ENCODE data around the gene CHRFAM7A.
A peak's percentile ranks its signal among the peaks of the same experiment; 100 is the strongest.
"Not testable (repeated sequence)": the region's sequence is repeated elsewhere in the genome, so short reads cannot be mapped to it uniquely, and the experiment has no call there.

CHRFAM7A gene

DNA sequence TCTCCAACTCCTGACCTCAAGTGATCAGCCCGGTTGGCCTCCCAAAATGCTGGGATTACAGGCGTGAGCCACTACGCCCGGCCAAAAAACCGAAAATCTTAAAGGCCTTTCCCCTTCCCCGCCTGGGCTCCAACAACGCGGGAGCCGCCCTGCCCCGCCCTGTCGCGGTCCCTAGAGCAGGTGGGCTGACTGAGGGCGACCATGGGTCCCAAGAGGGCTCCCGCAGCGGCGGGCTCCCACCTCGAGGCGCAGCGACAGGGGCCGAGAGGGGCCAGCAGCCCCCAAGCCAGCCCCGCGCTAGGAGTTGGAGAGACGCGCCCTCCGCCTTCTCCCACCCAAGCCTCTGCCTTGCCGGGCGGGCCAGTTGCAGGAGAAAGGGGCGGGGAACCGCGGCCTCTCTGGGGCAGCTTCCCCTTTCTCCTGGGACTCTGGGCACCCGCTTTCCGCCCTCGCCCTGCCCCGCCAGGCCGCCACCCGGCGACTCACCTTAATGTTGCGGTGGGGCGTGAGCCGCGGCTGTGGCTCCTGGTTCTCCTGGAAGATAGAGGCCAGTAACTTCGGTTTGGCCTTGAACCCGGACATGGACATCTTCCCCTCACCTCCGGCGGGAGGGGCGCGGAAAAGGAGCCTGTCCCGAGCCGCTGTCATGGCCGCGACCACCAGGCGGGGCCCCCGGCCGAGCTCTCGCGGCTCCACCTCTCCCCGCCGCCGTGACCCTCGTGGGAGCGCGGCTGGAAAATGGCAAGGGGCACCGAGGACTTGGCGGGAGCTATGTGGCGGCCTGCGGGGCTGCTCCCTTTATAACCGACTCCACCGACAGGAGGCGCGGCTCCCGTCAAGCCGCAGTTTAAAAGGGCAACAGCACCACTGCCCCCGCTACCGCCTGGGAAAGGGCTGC is at the start of gene CHRFAM7A:
TSS of gene CHRFAM7A (minus strand) at position 775 of the 898 bp plus-strand sequence. CDS start 10,189 bp downstream, outside the sequence.
- DNase-seq; H3K4me2 ChIP-seq (ENCODE audit: insufficient read depth, low read length); H3K27ac ChIP-seq (ENCODE audit: low read length); H3K4me1 ChIP-seq (ENCODE audit: insufficient read depth, low read length); H2AFZ ChIP-seq (ENCODE audit: low read depth, low read length); H3K79me2 ChIP-seq (ENCODE audit: insufficient read depth, low read length); H4K20me1 ChIP-seq (ENCODE audit: insufficient read depth, low read length); H3K27me3 ChIP-seq (ENCODE audit: insufficient read depth, low read length, poor library complexity); H3K9me3 ChIP-seq (ENCODE audit: insufficient read depth, low read length, severe bottlenecking); H3K4me3 ChIP-seq (ENCODE audit: low read depth in 1 of 2, low read length in 2 of 2); H3K9ac ChIP-seq (ENCODE audit: low read depth, low read length); H3K36me3 ChIP-seq (ENCODE audit: insufficient read depth, low read length): not testable (repeated sequence)
- peak; percentile 70 for ATAC-seq (ENCODE audit: insufficient read depth, low read depth)

DNA sequence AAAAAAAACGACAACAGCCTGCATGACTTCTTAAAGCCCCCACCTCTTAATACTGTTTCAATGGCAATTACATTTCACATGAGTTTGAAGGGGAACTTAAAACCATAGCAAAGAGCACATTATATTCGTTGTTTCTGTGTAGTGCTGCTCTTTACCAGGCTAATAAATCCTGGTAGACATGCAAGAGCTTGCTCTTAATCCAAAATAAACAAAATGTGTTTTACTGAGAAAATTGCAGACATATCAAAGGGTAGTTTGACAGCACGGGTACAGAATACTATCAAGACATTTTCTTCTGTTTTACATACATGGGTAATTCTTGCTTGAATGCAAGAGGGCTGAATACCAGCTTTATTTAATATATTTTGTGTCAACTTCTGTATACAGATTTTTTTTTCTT is 45.0 kb upstream of the CHRFAM7A start:
- not testable (repeated sequence) for H4K20me1 ChIP-seq (ENCODE audit: insufficient read depth, low read length); H3K79me2 ChIP-seq (ENCODE audit: insufficient read depth, low read length); H3K4me1 ChIP-seq (ENCODE audit: insufficient read depth, low read length); H3K9me3 ChIP-seq (ENCODE audit: insufficient read depth, low read length, severe bottlenecking); H3K4me2 ChIP-seq (ENCODE audit: insufficient read depth, low read length); H3K4me3 ChIP-seq (ENCODE audit: low read depth in 1 of 2, low read length in 2 of 2); H2AFZ ChIP-seq (ENCODE audit: low read depth, low read length); H3K27me3 ChIP-seq (ENCODE audit: insufficient read depth, low read length, poor library complexity); H3K27ac ChIP-seq (ENCODE audit: low read length); ATAC-seq (ENCODE audit: insufficient read depth, low read depth); H3K9ac ChIP-seq (ENCODE audit: low read depth, low read length); DNase-seq; H3K36me3 ChIP-seq (ENCODE audit: insufficient read depth, low read length)

DNA sequence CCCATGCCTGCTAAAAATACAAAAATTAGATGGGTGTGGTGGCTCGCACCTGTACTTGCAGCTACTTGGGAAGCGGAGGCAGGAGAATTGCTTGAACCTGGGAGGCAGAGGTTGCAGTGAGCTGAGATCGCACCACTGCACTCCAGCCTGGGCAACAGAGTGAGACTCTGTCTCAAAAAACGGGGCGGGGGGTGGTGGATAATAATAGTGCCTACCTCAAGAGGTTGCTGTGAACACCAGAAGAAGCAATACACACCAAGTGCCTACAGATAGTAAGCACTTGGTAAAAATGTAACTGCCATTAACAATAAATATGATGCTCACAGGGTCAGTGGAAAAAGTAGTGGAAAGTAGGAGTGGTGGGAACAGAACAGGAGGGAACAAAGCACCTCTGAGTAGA is 42.5 kb upstream of the CHRFAM7A start:
- H3K36me3 ChIP-seq (ENCODE audit: insufficient read depth, low read length); H4K20me1 ChIP-seq (ENCODE audit: insufficient read depth, low read length); H3K27ac ChIP-seq (ENCODE audit: low read length); H3K4me2 ChIP-seq (ENCODE audit: insufficient read depth, low read length); H3K79me2 ChIP-seq (ENCODE audit: insufficient read depth, low read length); H3K4me1 ChIP-seq (ENCODE audit: insufficient read depth, low read length); H3K9ac ChIP-seq (ENCODE audit: low read depth, low read length); H2AFZ ChIP-seq (ENCODE audit: low read depth, low read length); ATAC-seq (ENCODE audit: insufficient read depth, low read depth); H3K27me3 ChIP-seq (ENCODE audit: insufficient read depth, low read length, poor library complexity); DNase-seq; H3K9me3 ChIP-seq (ENCODE audit: insufficient read depth, low read length, severe bottlenecking); H3K4me3 ChIP-seq (ENCODE audit: low read depth in 1 of 2, low read length in 2 of 2): not testable (repeated sequence)

DNA sequence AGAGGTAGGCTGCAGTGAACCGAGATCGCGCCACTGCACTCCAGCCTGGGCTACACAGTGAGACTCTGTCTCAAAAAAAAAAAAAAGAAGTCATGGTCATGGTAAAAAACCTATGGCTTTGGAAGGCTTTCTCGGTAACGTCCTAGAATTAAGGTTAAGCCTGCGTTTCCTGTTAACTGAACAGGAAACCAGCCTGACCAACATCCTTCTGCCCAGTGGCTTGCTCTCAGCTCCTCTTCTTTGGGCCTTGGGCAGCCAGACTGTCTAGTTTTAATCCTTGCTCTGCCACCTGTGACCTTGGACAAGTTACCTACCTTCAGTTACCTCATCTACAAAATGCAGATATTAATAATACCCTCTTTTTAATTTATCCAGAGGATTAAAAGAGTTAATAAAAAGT is 27.4 kb upstream of the CHRFAM7A start:
- H3K4me1 ChIP-seq (ENCODE audit: insufficient read depth, low read length); H3K79me2 ChIP-seq (ENCODE audit: insufficient read depth, low read length); H3K27me3 ChIP-seq (ENCODE audit: insufficient read depth, low read length, poor library complexity); H3K36me3 ChIP-seq (ENCODE audit: insufficient read depth, low read length); DNase-seq; H3K9ac ChIP-seq (ENCODE audit: low read depth, low read length); H3K27ac ChIP-seq (ENCODE audit: low read length); H3K9me3 ChIP-seq (ENCODE audit: insufficient read depth, low read length, severe bottlenecking); H3K4me2 ChIP-seq (ENCODE audit: insufficient read depth, low read length); H2AFZ ChIP-seq (ENCODE audit: low read depth, low read length); H3K4me3 ChIP-seq (ENCODE audit: low read depth in 1 of 2, low read length in 2 of 2); ATAC-seq (ENCODE audit: insufficient read depth, low read depth); H4K20me1 ChIP-seq (ENCODE audit: insufficient read depth, low read length): not testable (repeated sequence)

DNA sequence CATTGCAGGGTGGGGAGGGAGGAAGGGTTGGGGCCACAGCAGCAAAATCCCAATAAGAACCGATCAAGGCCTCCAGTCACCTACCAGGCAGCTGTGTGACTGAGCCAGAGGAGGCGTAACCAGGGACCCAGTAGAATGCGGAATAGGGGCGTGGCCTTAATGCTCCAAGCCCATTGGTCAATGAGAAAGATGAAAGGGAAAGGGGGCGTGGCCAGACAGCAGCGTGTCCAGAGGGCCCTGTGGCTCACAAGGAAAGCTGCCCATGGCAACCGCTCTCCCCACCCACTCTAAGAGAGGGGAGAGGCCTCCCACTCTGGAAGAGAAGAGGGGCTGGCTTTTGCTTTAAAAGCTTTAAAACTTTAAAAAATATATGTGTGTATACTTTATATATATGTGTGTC is 20.8 kb upstream of the CHRFAM7A start, which contains the start of gene GOLGA8R:
TSS of gene GOLGA8R (minus strand) at position 101 of the 400 bp plus-strand sequence. CDS start at position 3, 98 bp downstream.
- H3K27me3 ChIP-seq (ENCODE audit: insufficient read depth, low read length, poor library complexity); DNase-seq; H3K36me3 ChIP-seq (ENCODE audit: insufficient read depth, low read length); H3K4me2 ChIP-seq (ENCODE audit: insufficient read depth, low read length); ATAC-seq (ENCODE audit: insufficient read depth, low read depth); H3K9me3 ChIP-seq (ENCODE audit: insufficient read depth, low read length, severe bottlenecking); H2AFZ ChIP-seq (ENCODE audit: low read depth, low read length); H3K79me2 ChIP-seq (ENCODE audit: insufficient read depth, low read length); H3K4me1 ChIP-seq (ENCODE audit: insufficient read depth, low read length); H3K27ac ChIP-seq (ENCODE audit: low read length); H3K9ac ChIP-seq (ENCODE audit: low read depth, low read length); H3K4me3 ChIP-seq (ENCODE audit: low read depth in 1 of 2, low read length in 2 of 2); H4K20me1 ChIP-seq (ENCODE audit: insufficient read depth, low read length): not testable (repeated sequence)

DNA sequence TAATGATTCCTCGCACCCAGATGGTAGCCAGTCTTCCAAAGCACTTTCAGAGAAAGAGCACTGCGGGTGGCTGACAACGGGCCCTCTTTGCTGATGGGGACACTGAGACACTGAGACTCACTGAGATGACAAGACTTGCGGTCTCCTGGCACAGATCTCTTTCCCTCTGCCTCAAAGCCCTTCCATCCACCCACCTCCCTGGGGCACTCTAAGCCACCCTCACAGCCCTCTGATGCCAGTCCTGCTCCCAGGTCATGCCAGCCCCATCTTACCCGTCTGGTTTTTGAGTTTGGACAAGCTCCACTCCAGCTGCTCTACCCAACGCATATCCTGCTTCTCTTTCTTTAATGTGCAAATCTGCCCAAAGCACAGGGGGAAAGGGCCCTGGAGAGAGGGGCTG is 14.3 kb upstream of the CHRFAM7A start:
- not testable (repeated sequence) for H3K27ac ChIP-seq (ENCODE audit: low read length); H3K4me3 ChIP-seq (ENCODE audit: low read depth in 1 of 2, low read length in 2 of 2); DNase-seq; H3K4me1 ChIP-seq (ENCODE audit: insufficient read depth, low read length); H3K79me2 ChIP-seq (ENCODE audit: insufficient read depth, low read length); H3K36me3 ChIP-seq (ENCODE audit: insufficient read depth, low read length); ATAC-seq (ENCODE audit: insufficient read depth, low read depth); H3K4me2 ChIP-seq (ENCODE audit: insufficient read depth, low read length); H3K9ac ChIP-seq (ENCODE audit: low read depth, low read length); H2AFZ ChIP-seq (ENCODE audit: low read depth, low read length); H4K20me1 ChIP-seq (ENCODE audit: insufficient read depth, low read length); H3K9me3 ChIP-seq (ENCODE audit: insufficient read depth, low read length, severe bottlenecking); H3K27me3 ChIP-seq (ENCODE audit: insufficient read depth, low read length, poor library complexity)

DNA sequence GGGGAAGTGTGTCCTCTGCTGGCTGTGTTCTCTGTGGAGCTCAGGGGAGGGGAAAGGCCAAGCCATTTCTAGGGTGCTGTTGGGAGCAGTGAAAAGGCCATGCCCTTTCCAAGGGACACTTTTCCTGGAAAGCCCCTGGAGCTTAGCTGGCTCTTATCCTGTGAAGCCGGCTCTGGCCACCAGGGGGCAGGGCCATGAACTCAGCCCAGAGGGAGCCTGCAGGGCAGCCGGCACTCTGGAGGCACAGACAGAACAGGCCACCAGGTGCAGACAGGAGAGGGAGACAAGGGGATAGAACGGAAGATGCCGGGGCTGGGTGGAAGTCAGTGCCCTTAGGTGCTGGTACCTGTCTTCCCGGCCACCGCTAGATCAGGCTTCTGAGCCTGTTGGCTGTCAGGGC is 5.6 kb upstream of the CHRFAM7A start:
- H3K4me2 ChIP-seq (ENCODE audit: insufficient read depth, low read length); H3K36me3 ChIP-seq (ENCODE audit: insufficient read depth, low read length); H3K79me2 ChIP-seq (ENCODE audit: insufficient read depth, low read length); H2AFZ ChIP-seq (ENCODE audit: low read depth, low read length); H3K4me1 ChIP-seq (ENCODE audit: insufficient read depth, low read length); H3K9ac ChIP-seq (ENCODE audit: low read depth, low read length); H3K9me3 ChIP-seq (ENCODE audit: insufficient read depth, low read length, severe bottlenecking); H3K27ac ChIP-seq (ENCODE audit: low read length); H3K27me3 ChIP-seq (ENCODE audit: insufficient read depth, low read length, poor library complexity); H3K4me3 ChIP-seq (ENCODE audit: low read depth in 1 of 2, low read length in 2 of 2); H4K20me1 ChIP-seq (ENCODE audit: insufficient read depth, low read length): not testable (repeated sequence)
- ATAC-seq (ENCODE audit: insufficient read depth, low read depth) (peak; percentile 74), DNase-seq (peak; percentile 62)

DNA sequence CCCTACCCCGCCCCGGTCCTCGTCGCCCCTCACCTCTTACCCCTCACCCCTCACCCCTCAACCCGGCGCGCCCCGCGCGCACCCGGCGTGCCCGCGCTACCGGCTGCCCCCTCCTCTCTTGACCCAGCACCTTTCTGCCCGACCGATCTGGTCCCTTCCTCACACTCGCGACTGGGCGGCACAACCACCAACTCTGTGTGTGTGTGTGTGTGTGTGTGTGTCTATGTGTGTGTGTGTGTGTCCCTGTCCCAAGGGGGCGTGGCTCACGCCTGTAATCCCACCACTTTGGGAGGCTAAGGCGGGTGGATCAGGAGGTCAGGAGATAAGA is 288 bp upstream of the CHRFAM7A start:
- not testable (repeated sequence) for H3K4me2 ChIP-seq (ENCODE audit: insufficient read depth, low read length); H3K9ac ChIP-seq (ENCODE audit: low read depth, low read length); H3K36me3 ChIP-seq (ENCODE audit: insufficient read depth, low read length); H3K4me1 ChIP-seq (ENCODE audit: insufficient read depth, low read length); H3K4me3 ChIP-seq (ENCODE audit: low read depth in 1 of 2, low read length in 2 of 2); H3K9me3 ChIP-seq (ENCODE audit: insufficient read depth, low read length, severe bottlenecking); H3K79me2 ChIP-seq (ENCODE audit: insufficient read depth, low read length); H3K27ac ChIP-seq (ENCODE audit: low read length); H3K27me3 ChIP-seq (ENCODE audit: insufficient read depth, low read length, poor library complexity); H2AFZ ChIP-seq (ENCODE audit: low read depth, low read length); DNase-seq; H4K20me1 ChIP-seq (ENCODE audit: insufficient read depth, low read length)
- ATAC-seq (ENCODE audit: insufficient read depth, low read depth) = peak; percentile 55; the same call in 2 of the 3 replicates
